Measurements from ENCODE around the gene GPSM1.
"Not testable (repeated sequence)": the region's sequence is repeated elsewhere in the genome, so short reads cannot be mapped to it uniquely, and the experiment has no call there.

GPSM1 gene

GRCh38 chr9:136318111-136318775, 9.1 kb upstream of the GPSM1 start:
- no peak for DNase-seq (ENCODE audit: low read depth)

DNA sequence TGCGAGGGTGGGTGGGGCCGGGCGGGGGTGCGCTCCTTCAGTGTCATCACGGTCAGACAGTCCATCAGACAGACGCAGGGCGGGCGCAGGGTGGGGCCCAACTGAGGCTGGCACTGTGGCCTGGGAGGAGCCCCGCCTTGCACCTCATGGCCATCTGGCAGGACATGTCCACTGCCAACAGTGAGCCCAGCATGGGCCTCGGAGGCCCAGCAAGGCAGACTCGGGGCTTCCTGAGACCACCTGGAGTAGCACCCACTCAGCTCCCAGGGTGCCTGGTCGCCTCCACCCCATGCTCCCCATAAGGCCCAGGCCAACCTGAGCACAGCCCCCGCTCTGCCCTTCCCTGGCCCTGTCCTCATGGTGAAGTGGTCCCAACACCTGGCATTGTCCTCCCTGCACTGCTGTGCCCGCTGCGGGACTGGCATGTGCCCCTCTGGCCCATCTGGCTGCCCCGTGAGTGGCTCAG, 8.5 kb upstream of the GPSM1 start:
- DNase-seq (ENCODE audit: low read depth): no peak

GRCh38 chr9:136319244-136319643, 8.1 kb upstream of the GPSM1 start:
- DNase-seq (ENCODE audit: low read depth): not testable (repeated sequence)

- not testable (repeated sequence) for DNase-seq (ENCODE audit: low read depth)
These were observed 7.4 kb upstream of the GPSM1 start for GRCh38 chr9:136319955-136320354.

GRCh38 chr9:136320972-136321371, 6.4 kb upstream of the GPSM1 start:
- not testable (repeated sequence) for DNase-seq (ENCODE audit: low read depth)

GRCh38 chr9:136321561-136321960, 5.8 kb upstream of the GPSM1 start:
- DNase-seq (ENCODE audit: low read depth): no peak

GRCh38 chr9:136322756-136323330, 4.5 kb upstream of the GPSM1 start:
- DNase-seq (ENCODE audit: low read depth): no peak

DNA sequence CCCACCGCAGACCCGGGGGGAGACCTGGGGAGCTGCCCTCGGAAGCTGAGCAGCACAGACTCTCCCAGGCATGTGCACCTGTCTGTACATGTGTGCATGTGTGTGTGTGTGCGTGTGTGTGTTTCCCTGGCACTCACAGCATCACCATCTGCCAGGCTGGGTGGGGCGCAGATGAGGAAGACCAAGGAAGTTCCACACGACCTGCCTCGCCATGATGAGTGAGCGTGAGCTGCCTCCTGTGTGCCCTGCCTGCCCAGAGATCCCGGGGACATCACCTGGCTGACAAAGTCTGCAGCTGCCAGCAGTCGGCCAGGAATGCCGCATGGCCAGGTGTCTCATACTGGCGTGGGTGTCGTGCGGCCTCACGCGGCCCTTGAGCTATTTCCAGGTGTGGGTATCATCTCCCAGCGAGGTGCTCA, 4.0 kb upstream of the GPSM1 start:
- DNase-seq (ENCODE audit: low read depth): no peak

DNA sequence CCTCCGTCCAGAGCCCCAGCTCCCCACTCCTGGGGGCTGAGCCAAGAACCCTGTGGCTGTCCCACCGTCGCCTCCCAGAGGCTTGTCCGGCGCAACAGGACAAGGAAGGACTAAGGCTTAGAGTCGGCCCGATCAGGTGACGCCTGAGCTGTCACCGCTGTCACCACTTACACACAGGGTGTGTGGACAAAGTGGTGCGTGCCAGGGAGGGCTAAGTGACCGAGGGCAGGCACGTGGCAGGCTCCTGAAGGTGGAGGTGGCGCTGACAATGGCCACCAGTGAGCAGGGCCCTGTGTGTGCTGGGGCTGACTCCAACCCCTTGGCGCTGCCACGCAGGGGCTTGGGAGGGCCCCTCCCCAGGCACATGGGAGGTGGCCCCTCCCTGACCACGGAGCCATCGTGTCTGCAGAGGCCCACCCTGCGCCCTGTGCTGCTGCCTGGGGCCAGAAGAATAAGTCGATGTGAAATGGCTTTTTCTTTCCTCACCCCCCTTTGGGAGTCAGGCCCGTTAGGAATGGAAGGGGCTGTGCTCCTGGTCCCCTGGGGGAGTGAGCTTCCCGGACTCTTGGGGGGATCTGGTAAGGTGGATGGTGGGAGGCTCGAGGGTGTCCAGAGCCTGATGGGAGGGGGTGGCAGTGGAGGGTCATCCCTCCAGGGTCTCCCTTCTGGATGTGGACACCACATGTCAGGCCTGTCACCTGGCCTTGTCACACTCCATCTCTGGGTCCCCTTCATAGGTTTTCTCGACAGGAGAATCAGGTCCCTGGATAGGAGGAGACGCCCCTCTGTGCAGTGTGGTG, 2.6 kb upstream of the GPSM1 start:
- DNase-seq (ENCODE audit: low read depth): no peak

- no peak for DNase-seq (ENCODE audit: low read depth)
These were observed 2.0 kb upstream of the GPSM1 start for GRCh38 chr9:136325358-136325757.

DNA sequence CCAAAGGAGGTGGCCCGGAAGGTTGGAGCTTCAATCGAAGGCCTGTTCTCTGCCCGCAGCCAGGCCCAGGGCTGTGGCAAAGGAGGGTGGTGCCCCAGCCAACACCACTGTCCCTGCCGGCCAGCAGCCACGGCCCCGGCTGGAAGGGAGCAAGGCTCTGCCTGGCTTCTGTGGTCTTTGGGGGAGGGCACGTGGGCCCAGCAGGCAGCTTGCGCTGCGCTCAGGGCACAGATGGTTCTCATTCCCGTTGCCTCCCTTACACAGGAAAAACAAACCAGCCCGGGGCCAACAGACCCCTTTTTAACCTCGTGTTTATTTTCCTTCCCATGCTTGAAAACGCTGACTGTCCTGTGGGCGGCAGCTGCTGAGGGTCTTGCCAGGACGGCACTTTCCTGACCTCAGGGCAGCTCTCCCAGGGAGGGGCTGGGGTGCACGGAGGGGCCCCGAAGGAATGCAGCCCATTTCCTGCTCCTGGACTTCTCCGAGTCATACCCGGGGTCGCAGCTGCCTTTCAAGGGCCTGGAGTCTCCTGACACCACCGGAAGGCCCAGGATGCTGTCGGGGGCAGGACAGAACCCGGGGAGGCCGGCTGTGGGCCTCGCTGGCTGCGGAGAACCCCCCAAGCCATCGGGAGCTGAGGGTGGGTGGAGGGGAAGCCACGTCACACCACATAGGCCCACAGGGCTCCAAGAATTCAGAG, 1.1 kb upstream of the GPSM1 start:
- no peak for DNase-seq (ENCODE audit: low read depth)

DNA sequence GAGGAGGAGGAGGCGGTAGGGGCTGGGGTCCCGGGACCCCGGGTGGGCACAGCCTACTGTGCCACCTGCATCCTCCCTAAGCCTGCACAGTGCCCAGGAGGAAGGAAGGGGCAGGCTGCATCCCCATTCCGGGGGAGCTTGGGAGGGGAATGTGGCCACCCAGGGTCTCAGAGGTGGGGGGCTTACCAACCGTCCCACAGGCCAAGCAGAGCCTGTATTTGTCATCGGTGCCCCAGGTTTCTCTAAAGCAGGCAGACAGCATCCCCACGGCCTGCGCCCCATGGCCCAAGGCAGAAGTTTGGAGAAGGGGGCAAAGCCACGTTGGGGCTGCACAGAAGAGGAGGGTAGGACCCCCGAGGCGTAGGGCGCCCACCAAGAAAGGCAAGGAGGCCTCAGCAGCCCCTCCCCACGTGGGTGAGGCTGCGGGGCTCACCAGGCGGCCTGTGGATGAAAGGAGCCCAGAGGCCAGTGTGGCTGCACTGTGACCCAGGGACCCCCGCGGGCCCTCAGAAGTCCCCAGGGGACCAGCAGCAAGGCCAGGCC, 507 bp upstream of the GPSM1 start:
- DNase-seq (ENCODE audit: low read depth): no peak

DNA sequence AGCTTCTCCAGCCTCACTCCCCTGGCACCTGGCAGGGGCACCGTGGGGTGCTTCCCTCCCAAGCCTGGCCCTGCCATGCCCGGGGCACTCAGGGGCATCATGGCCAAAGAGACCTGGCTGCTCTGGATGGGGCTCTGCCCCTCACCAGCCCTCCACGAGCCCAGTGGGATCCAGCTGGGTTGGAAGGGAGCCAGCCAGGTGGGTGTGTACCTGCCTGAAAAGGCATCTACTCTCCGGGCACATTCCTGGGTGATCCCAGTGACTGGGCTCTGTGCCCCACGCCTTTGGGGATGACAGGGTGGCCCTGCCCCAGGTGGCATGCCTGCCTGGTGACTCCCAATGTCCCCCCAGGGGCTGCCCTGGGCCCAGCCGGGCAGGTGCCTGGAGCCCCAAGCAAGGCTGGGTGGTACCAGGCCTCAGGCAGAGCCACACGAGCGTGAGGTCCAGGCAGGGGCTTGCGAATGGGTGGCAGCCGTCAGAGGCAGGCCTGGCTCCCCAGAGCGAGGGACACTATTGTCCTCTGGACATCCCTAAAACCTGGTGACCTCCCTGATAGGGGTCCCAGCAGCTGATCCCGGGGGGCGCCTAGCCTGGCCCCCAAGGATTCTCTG, 777 bp downstream of the GPSM1 start:
- DNase-seq (ENCODE audit: low read depth): no peak

GRCh38 chr9:136328622-136329041, 1.3 kb downstream of the GPSM1 start:
- DNase-seq (ENCODE audit: low read depth): no peak

DNA sequence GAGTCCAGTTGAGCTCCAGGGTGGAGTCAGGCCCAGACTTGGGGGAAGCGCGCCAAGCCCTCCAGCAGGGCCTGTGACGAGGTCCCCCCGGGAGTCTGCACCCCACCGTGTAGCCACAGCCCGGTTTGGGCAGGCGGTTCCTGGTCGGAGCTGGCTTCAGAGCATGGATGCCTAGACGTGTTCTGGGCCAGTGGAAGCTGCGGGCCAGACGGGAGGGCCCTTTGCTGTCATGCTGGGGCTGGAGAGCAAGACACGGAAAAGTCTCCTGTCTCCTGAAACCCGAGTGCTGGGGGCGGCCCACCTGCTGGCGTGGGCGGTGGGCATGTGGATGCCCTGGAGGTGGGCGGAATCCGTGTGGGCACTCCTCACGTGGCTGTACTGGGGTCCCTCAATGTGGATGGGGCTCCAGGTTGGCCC, 1.9 kb downstream of the GPSM1 start:
- no peak for DNase-seq (ENCODE audit: low read depth)

- no peak for DNase-seq (ENCODE audit: low read depth)
These were observed 2.5 kb downstream of the GPSM1 start for GRCh38 chr9:136329636-136330405.

GRCh38 chr9:136330406-136330990, 3.2 kb downstream of the GPSM1 start:
- no peak for DNase-seq (ENCODE audit: low read depth)

DNA sequence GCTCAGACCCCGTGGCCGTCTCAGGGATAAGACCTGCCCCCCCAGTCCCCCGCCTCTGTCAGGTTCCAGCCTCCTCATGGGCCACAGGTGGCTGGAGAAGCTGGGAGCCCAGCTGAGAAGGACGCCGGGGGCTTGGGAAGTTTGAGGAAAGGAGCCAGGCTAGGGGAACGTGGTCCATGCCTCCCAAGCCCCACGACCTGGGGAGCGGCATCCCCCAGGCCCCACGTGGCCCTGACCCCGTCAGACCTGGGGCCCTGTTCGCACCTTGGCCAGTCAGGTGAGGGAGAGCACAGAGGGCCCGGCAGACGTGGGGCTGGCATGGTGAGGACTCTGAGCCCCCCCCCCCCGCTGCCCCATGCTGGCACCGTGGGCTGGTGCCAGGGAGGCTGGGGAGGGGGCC, 3.7 kb downstream of the GPSM1 start:
- DNase-seq (ENCODE audit: low read depth): no peak

- DNase-seq (ENCODE audit: low read depth): no peak
These were observed 4.5 kb downstream of the GPSM1 start for GRCh38 chr9:136331556-136332481.

Measured in CMK (cell line).